Tibial nerve (tissue), 4 donors: ENCODE data around the gene CWF19L1. TPM values are rescaled to one million over a fixed set of nuclear protein-coding genes. Genes with fewer than 3 reads are reported as not detected.

Source experiments
- DNase-seq, 2 donors: peaks; one replicate each; pipeline ENCODE4 v3.0.0-alpha.2; 2019; ENCODE audit warnings: low spot score in 2 of 2
- H3K27ac ChIP-seq, 4 donors: fragments of 200-600 bp; sonication (generic) in 3 of 4; one replicate each; pipeline ENCODE4 v1.5.1; 2017 to 2019; ENCODE audit warnings: mild to moderate bottlenecking in 1 of 4
- H3K27me3 ChIP-seq, 2 donors: fragments of 200-600 bp; sonication (generic) in 1 of 2; one replicate each; pipeline versions ENCODE4 v1.5.1 to v1.6.0; 2017 to 2019
- H3K36me3 ChIP-seq, 3 donors: fragments of 200-600 bp; sonication (generic); one replicate each; pipeline ENCODE4 v1.5.1; 2018 to 2019
- H3K4me1 ChIP-seq, 4 donors: fragments of 200-600 bp; sonication (generic) in 3 of 4; one replicate each; pipeline ENCODE4 v1.5.1; 2017 to 2019
- H3K4me3 ChIP-seq, 4 donors: fragments of 200-600 bp; sonication (generic) in 3 of 4; one replicate each; pipeline ENCODE4 v1.5.1; 2017 to 2019; ENCODE audit warnings: mild to moderate bottlenecking in 1 of 4, moderate library complexity in 1 of 4
- H3K9me3 ChIP-seq, 4 donors: fragments of 200-600 bp; sonication (generic) in 3 of 4; one replicate each; pipeline ENCODE4 v1.5.1; 2017 to 2019
- EP300 ChIP-seq, 2 donors: sonication (generic); formaldehyde crosslinking; IDR thresholded peaks; one replicate each; pipeline ENCODE4 v1.6.1; 2017; ENCODE audit warnings: antibody characterized with exemption in 2 of 2, mild to moderate bottlenecking in 1 of 2
- POLR2A ChIP-seq, 2 donors: fragments of 450-650 bp; IDR thresholded peaks; one replicate each; pipeline ENCODE4 v1.6.1; 2017; ENCODE audit warnings: antibody characterized with exemption in 2 of 2, mild to moderate bottlenecking in 2 of 2, moderate library complexity in 2 of 2
- WGBS, 2 donors: methylation state at CpG; one replicate each; pipeline ENCODE4 v1.1.5; 2018; 5-methylcytosine and 5-hydroxymethylcytosine counted together
- total RNA-seq, 4 donors: library from RNA; depleted of rRNA; stranded (reverse); fragments of >200 nt; gene quantifications; one replicate each; pipeline ENCODE4 v1.1.0, GENCODE V29; 2016
- TF ChIP-seq, protein P1 (sequence below), 5 experiments: fragments of 200-600 bp in 3 of 5; fragments of 450-650 bp in 2 of 5; sonication (generic) in 3 of 5; IDR thresholded peaks; one replicate each; pipeline ENCODE4 v1.5.1; 2016 to 2019; ENCODE audit warnings: antibody characterized with exemption in 5 of 5, mild to moderate bottlenecking in 3 of 5, moderate library complexity in 2 of 5

The CWF19L1 gene
- 10 to 100 TPM; 21.9 to 35.9 (median 26.1) TPM for total RNA-seq

DNA sequence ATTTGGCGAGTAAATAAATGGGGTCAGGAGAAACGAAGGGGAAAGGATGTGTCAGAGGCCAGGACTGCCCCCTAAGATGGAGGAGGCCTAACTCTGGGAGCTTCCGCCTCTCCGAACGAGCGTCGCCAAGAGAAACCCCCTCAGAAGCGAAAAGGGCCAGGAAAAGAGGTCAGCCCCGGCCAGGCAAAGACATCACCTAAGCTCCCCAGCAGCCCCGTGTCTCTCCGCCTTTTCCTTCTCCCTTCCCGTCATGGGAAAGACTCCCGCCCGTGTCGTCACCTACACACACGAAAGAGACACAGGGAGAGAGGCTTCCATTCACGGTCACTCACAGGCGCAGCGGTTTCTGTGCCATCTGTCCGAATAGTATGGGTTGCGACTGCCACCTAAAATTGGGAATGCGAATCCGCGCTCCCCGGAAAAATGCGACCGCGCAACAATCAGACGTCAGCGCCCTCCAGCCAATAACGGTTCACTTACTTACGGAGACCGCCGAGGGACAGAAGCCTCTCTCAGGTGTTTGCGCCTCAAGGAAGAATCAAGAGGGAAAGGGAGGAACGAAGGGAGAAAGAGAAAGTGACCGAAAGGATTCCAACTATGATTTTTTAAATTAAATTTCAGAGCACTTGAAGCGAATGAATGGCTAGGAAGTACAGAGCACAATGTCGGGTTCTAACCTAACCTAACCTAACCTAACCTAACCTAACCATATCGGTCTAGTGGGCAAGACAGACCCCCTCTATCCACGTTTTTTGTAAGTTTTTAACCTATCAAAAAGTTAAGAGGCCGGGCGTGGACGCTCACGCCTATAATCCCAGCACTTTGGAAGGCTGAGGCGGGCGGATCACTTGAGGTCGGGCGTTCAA is at the start of gene CWF19L1:
TSS of gene CWF19L1 (minus strand) at position 400 of the 866 bp plus-strand sequence. CDS start at position 355, 45 bp downstream.
- Histone ChIP-seq H3K36me3 (peaks cover 0 to 8% (median 0%) of the 10 kb centered on the region in 3 donors), H3K27ac (peak within 1 kb of the TSS; percentile 53 to 91 (median 80)), H3K27me3 (no peaks in the 10 kb centered on the region), H3K4me1 (peaks cover 0 to 41% (median 16%) of the 10 kb centered on the region in 4 donors), H3K9me3 (no peaks in the 10 kb centered on the region), H3K4me3 (peak within 1 kb of the TSS; percentile 57 to 97 (median 78))
- TF ChIP-seq, protein P1, sequence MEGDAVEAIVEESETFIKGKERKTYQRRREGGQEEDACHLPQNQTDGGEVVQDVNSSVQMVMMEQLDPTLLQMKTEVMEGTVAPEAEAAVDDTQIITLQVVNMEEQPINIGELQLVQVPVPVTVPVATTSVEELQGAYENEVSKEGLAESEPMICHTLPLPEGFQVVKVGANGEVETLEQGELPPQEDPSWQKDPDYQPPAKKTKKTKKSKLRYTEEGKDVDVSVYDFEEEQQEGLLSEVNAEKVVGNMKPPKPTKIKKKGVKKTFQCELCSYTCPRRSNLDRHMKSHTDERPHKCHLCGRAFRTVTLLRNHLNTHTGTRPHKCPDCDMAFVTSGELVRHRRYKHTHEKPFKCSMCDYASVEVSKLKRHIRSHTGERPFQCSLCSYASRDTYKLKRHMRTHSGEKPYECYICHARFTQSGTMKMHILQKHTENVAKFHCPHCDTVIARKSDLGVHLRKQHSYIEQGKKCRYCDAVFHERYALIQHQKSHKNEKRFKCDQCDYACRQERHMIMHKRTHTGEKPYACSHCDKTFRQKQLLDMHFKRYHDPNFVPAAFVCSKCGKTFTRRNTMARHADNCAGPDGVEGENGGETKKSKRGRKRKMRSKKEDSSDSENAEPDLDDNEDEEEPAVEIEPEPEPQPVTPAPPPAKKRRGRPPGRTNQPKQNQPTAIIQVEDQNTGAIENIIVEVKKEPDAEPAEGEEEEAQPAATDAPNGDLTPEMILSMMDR (IDR thresholded peaks at IDR 0.05), result no peak
- TF ChIP-seq EP300 (IDR thresholded peaks at IDR 0.05), result peak; percentile 58 to 96
- TF ChIP-seq POLR2A (IDR thresholded peaks at IDR 0.05), result peak in 1 of 2 donors; percentile 39
- 1 to 2% methylated on average over 49 of the region's 49 CpGs for WGBS, 2 donors
- DNase-seq, result peak; percentile 65 to 87

DNA sequence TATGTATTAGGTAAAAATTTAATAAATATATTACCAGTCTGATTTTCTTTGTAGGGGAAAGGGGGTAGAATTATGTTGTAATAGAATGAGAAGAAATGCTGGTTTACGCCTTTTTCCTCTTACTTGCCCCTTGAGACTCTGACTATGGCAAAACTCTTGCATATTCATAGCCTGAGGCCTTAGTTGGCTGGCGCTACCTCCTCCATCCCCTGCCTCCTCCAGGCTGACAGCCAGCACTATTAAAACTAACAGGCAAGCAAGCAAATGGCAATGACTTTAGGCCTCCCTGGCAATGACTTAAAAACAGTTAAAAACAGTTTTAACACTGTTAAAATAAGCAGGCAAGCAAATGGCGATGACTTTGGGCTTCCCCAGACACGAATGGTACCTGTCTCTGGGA is 48.2 kb upstream of the CWF19L1 start:
- Histone ChIP-seq H3K27ac (no peak overlapping the region), H3K4me3 (no peak overlapping the region), H3K36me3 (no peaks in the 10 kb centered on the region), H3K9me3 (no peaks in the 10 kb centered on the region), H3K27me3 (peaks cover 0 to 33% of the 10 kb centered on the region in 2 donors), H3K4me1 (no peaks in the 10 kb centered on the region)
- no peak for DNase-seq
- WGBS, 2 donors, result 60 to 69% methylated on average over 4 of the region's 4 CpGs
- TF ChIP-seq EP300 (IDR thresholded peaks at IDR 0.05) (no peak), POLR2A (IDR thresholded peaks at IDR 0.05) (no peak)

DNA sequence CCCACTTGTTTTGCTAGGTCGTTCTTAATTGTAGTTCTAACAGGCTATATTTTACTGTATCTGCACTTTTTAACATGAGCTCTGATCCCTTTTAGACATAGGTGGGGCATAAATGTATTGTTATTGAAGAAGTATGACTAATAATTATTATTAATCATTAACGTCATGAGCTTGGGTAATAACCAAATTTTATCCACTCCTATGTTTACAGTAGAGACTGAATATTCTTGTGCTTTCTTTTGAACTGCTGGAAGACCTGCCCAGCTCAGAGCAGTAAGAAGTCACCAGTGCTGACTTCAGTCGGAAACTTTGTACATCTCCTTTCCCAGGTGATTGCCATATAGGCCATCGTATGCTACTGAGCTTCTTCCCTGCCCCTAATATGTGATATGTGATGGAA is 43.9 kb upstream of the CWF19L1 start:
- Histone ChIP-seq H3K4me1 (no peaks in the 10 kb centered on the region), H3K36me3 (no peaks in the 10 kb centered on the region), H3K9me3 (no peaks in the 10 kb centered on the region), H3K27me3 (peaks cover 0 to 18% of the 10 kb centered on the region in 2 donors), H3K27ac (no peak overlapping the region), H3K4me3 (no peak overlapping the region)
- WGBS, 2 donors, result 78 to 84% methylated on average over 4 of the region's 4 CpGs
- TF ChIP-seq EP300 (IDR thresholded peaks at IDR 0.05), result no peak
- no peak for TF ChIP-seq POLR2A (IDR thresholded peaks at IDR 0.05)
- TF ChIP-seq, protein P1 (IDR thresholded peaks at IDR 0.05), result no peak
- DNase-seq, result no peak

DNA sequence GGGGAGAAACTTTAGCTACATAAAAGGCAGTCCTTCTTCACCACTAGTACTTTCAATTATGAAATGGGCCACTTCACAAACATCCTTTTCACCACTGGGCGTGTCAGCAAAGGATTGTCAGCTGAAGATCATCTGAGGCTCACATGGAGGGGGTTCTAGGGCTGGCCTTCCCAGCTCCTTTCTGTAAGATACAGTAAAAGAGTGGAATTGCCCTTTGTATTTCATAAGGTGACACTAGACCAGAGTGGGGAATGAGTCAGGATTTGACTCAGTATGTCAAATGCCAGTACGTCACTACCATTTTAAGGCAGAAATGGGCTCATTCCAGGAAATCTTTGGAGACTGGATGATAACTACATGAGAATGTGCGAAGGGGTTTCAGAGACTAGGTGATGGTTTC is 40.2 kb upstream of the CWF19L1 start:
- no peak overlapping the region for H3K4me3 ChIP-seq
- no peaks in the 10 kb centered on the region for H3K4me1 ChIP-seq
- no peaks in the 10 kb centered on the region for H3K9me3 ChIP-seq
- peaks cover 0 to 25% of the 10 kb centered on the region in 2 donors for H3K27me3 ChIP-seq
- no peak overlapping the region for H3K27ac ChIP-seq
- no peak for TF ChIP-seq EP300 (IDR thresholded peaks at IDR 0.05)
- no peak for TF ChIP-seq POLR2A (IDR thresholded peaks at IDR 0.05)
- TF ChIP-seq, protein P1 (IDR thresholded peaks at IDR 0.05), result no peak
- 81 to 86% methylated on average over 3 of the region's 3 CpGs for WGBS, 2 donors
- DNase-seq, result no peak
- no peaks in the 10 kb centered on the region for H3K36me3 ChIP-seq

DNA sequence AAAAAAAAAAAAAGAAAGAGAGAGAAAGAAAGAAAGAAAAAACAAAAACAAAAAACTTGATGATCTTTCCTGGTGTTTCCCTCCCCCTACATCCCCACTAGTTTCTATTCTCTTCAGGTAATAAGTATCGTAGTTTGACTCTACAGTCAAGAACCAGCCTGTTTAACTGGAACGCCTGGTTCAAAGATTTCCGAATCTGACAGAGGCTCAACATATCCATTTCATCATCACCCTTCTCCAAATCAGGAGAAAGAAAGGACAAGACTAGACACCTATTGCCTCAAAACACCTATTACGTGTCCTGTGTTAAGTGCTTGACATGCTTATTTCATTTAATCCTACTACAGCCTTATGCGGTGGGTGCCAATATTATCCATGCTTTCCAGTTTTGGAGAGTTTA is 39.4 kb upstream of the CWF19L1 start:
- Histone ChIP-seq H3K9me3 (no peaks in the 10 kb centered on the region), H3K27me3 (peaks cover 0 to 23% of the 10 kb centered on the region in 2 donors), H3K4me3 (no peak overlapping the region), H3K36me3 (no peaks in the 10 kb centered on the region), H3K4me1 (no peaks in the 10 kb centered on the region), H3K27ac (no peak overlapping the region)
- no peak for TF ChIP-seq EP300 (IDR thresholded peaks at IDR 0.05)
- TF ChIP-seq, protein P1 (IDR thresholded peaks at IDR 0.05), result no peak
- TF ChIP-seq POLR2A (IDR thresholded peaks at IDR 0.05), result no peak
- DNase-seq, result no peak
- WGBS, 2 donors, result 89 to 95% methylated on average over 5 of the region's 5 CpGs
